Pancreas (tissue), 10 donors: ENCODE results near the gene TTC23L. TPM values are rescaled to one million over a fixed set of nuclear protein-coding genes. Genes with fewer than 3 reads are reported as not detected.

Experiments
- ATAC-seq, 4 donors: fragments of 200-7000 bp; cut with Tn5 transposase; one replicate each; pipeline versions ENCODE4 v1.8.0 to v1.9.1; 2020; ENCODE audit warnings: mild to moderate bottlenecking in 4 of 4, moderate library complexity in 4 of 4
- DNase-seq, 6 donors: peaks; one replicate each; pipeline ENCODE4 v3.0.0-alpha.2; 2020
- FAIRE-seq: peaks from 2 replicates; lab custom pipeline; 2012; peaks lifted over from hg19 to GRCh38; lab: Jason Lieb, UNC
- H3K27ac ChIP-seq, 4 donors: fragments of 200-600 bp; sonication (generic); 1 replicate in 3 of 4; 2 replicates in 1 of 4; pipeline versions ENCODE4 v1.5.0 to v1.8.0; 2020
- H3K27me3 ChIP-seq, 4 donors: fragments of 200-600 bp; one replicate each; pipeline ENCODE4 v1.8.0; 2021
- H3K36me3 ChIP-seq, 3 donors: fragments of 200-600 bp; sonication (generic) in 1 of 3; one replicate each; pipeline versions ENCODE4 v1.5.0 to v1.8.0; 2020 to 2021
- H3K4me1 ChIP-seq, 3 donors: fragments of 200-600 bp; one replicate each; pipeline ENCODE4 v1.8.0; 2021
- H3K4me3 ChIP-seq, 4 donors: fragments of 200-600 bp; sonication (generic) in 2 of 4; one replicate each; pipeline versions ENCODE4 v1.5.0 to v1.8.0; 2020 to 2021
- H3K9me3 ChIP-seq, 4 donors: fragments of 200-600 bp; one replicate each; pipeline ENCODE4 v1.8.0; 2021
- CTCF ChIP-seq, 4 donors: fragments of 200-600 bp; sonication (generic) in 3 of 4; IDR thresholded peaks; one replicate each; pipeline versions ENCODE4 v1.5.0 to v1.8.0; 2021; ENCODE audit warnings: antibody characterized with exemption in 4 of 4
- WGBS, 2 donors: extraction: QIAGEN DNeasy Blood & Tissue Kit; methylation state at CpG; one replicate each; pipeline ENCODE4 v1.1.7; 2013; 5-methylcytosine and 5-hydroxymethylcytosine counted together
- intact Hi-C, 3 donors: fragments of 100-400 bp; cut with DNase I; formaldehyde crosslinking; loops; one replicate each; pipeline versions ENCODE4 v1.11.1 to v1.14.2; 2022
- polyA plus RNA-seq, 2 donors: library from polyadenylated mRNA; stranded (reverse); fragments of 200-250 nt; gene quantifications; one replicate each; pipeline ENCODE4 v1.2.3, GENCODE V29; 2013
- total RNA-seq, 6 donors: library from RNA; stranded (reverse); fragmentation: NEBNext Ultra II Directional in 4 of 6; extraction: Animal tissue kit (Norgen Biotek cat#: 25700) in 4 of 6; gene quantifications; one replicate each; pipeline versions ENCODE4 v1.2.1 to v1.2.4, GENCODE V29; 2021 to 2023
- donor health status: healthy with polysubstance abuse.
- donor health status: DM: no; HTN: no; CAD: no; lungs with moderate emphysema.
- donor health status: DM: no; HTN: no; CAD: no.
- donor health status: control.
- donor health status: control.
- donor health status: Bipolar disorder and iron deficiency.
- donor health status: DM: yes; HTN: yes; CAD: no.
- donor health status: DM: no; HTN: no; CAD: no.
- donor health status: DM: no; HTN: no; CAD: no.
- donor health status: DM: yes; HTN: yes; CAD: no.

The TTC23L gene
- total and polyA plus RNA-seq, 8 donors: 0.04 to 0.66 (median 0.19) TPM

- DNase-seq (no peak), FAIRE-seq (no peak), ATAC-seq (no peak)
- Histone ChIP-seq H3K36me3 (no peaks in the 10 kb centered on the region), H3K4me1 (no peaks in the 10 kb centered on the region), H3K27me3 (no peaks in the 10 kb centered on the region), H3K9me3 (no peaks in the 10 kb centered on the region), H3K27ac (no peak overlapping the region), H3K4me3 (no peak overlapping the region)
- 90 to 98% methylated on average over 2 of the region's 2 CpGs for WGBS, 2 donors
- intact Hi-C loops: no loop called here
- no peak for TF ChIP-seq CTCF (IDR thresholded peaks at IDR 0.05)
Observed at GRCh38 chr5:34870382-34870781, 31.4 kb downstream of the TTC23L start.

GRCh38 chr5:34876275-34876674, 37.3 kb downstream of the TTC23L start:
- no peak overlapping the region for H3K4me3 ChIP-seq
- DNase-seq (no peak), FAIRE-seq (no peak), ATAC-seq (no peak)
- no peaks in the 10 kb centered on the region for H3K9me3 ChIP-seq
- intact Hi-C loops: no loop called here
- no peaks in the 10 kb centered on the region for H3K36me3 ChIP-seq
- no peak for TF ChIP-seq CTCF (IDR thresholded peaks at IDR 0.05)
- no peaks in the 10 kb centered on the region for H3K4me1 ChIP-seq
- H3K27ac ChIP-seq: no peak overlapping the region
- no peaks in the 10 kb centered on the region for H3K27me3 ChIP-seq

GRCh38 chr5:34881246-34881645, 42.3 kb downstream of the TTC23L start:
- ATAC-seq (no peak), FAIRE-seq (no peak), DNase-seq (no peak)
- no peak for TF ChIP-seq CTCF (IDR thresholded peaks at IDR 0.05)
- no peak overlapping the region for H3K4me3 ChIP-seq
- H3K36me3 ChIP-seq: no peaks in the 10 kb centered on the region
- no peaks in the 10 kb centered on the region for H3K4me1 ChIP-seq
- H3K9me3 ChIP-seq: no peaks in the 10 kb centered on the region
- intact Hi-C loops: no loop called here
- no peak overlapping the region for H3K27ac ChIP-seq
- no peaks in the 10 kb centered on the region for H3K27me3 ChIP-seq

- Histone ChIP-seq H3K27ac (no peak overlapping the region), H3K9me3 (no peaks in the 10 kb centered on the region), H3K4me3 (no peak overlapping the region), H3K27me3 (no peaks in the 10 kb centered on the region), H3K4me1 (no peaks in the 10 kb centered on the region), H3K36me3 (no peaks in the 10 kb centered on the region)
- ATAC-seq (no peak), DNase-seq (no peak), FAIRE-seq (no peak)
- intact Hi-C loops: no loop called here
- 88 to 93% methylated on average over 3 of the region's 3 CpGs for WGBS, 2 donors
- TF ChIP-seq CTCF (IDR thresholded peaks at IDR 0.05): no peak
Observed at GRCh38 chr5:34886392-34887119, 47.6 kb downstream of the TTC23L start.

- Histone ChIP-seq H3K27ac (no peak overlapping the region), H3K4me1 (no peaks in the 10 kb centered on the region), H3K36me3 (no peaks in the 10 kb centered on the region), H3K9me3 (no peaks in the 10 kb centered on the region), H3K4me3 (no peak overlapping the region), H3K27me3 (no peaks in the 10 kb centered on the region)
- intact Hi-C loops: no loop called here
- FAIRE-seq (no peak), DNase-seq (no peak), ATAC-seq (no peak)
- WGBS, 2 donors: 95 to 98% methylated on average over 1 of the region's 1 CpG
- no peak for TF ChIP-seq CTCF (IDR thresholded peaks at IDR 0.05)
Observed at GRCh38 chr5:34889394-34889793, 50.4 kb downstream of the TTC23L start.
